GM23338 (cell line): Measurements from ENCODE around the gene RPL13. TPM values are rescaled to one million over a fixed set of nuclear protein-coding genes. Genes with fewer than 3 reads are reported as not detected.

Source experiments
- ATAC-seq: fragments of 200-7000 bp; cut with Tn5 transposase; 3 replicates; pipeline ENCODE4 v1.9.1; 2020
- DNase-seq: peaks from one replicate; pipeline ENCODE4 v3.0.0-alpha.2; 2015; ENCODE audit warnings: low spot score
- H2AFZ ChIP-seq: fragments of 200-600 bp; sonication (generic); 2 replicates; pipeline ENCODE4 v1.8.0; 2016; ENCODE audit warnings: antibody characterized with exemption, mild to moderate bottlenecking, moderate library complexity
- H3F3A ChIP-seq: fragments of 200-600 bp; sonication (generic); replicated peaks from 2 replicates; pipeline ENCODE4 v1.8.0; 2017; ENCODE audit warnings: antibody characterized with exemption, mixed run types, low read depth
- H3K27ac ChIP-seq: fragments of 200-600 bp; sonication (generic); 2 replicates; pipeline ENCODE4 v1.6.1; 2016; ENCODE audit warnings: low read depth
- H3K27me3 ChIP-seq: fragments of 200-600 bp; sonication (generic); 2 replicates; pipeline ENCODE4 v1.8.0; 2016; ENCODE audit warnings: mild to moderate bottlenecking, mixed run types, moderate library complexity; ENCODE audit not compliant: insufficient read depth
- H3K36me3 ChIP-seq: fragments of 200-600 bp; sonication (generic); 2 replicates; pipeline ENCODE4 v1.8.0; 2016; ENCODE audit warnings: mild to moderate bottlenecking; ENCODE audit not compliant: insufficient read depth
- H3K4me1 ChIP-seq: fragments of 200-600 bp; sonication (generic); 2 replicates; pipeline ENCODE4 v1.8.0; 2016; ENCODE audit warnings: mild to moderate bottlenecking, moderate library complexity; ENCODE audit not compliant: insufficient read depth
- H3K4me2 ChIP-seq: fragments of 200-600 bp; sonication (generic); 2 replicates; pipeline ENCODE4 v1.7.1; 2017; ENCODE audit warnings: mixed run types
- H3K4me3 ChIP-seq: fragments of 200-600 bp; sonication (generic); 2 replicates; pipeline ENCODE4 v1.6.1; 2016; ENCODE audit warnings: mixed run types
- H3K79me2 ChIP-seq: fragments of 200-600 bp; sonication (generic); replicated peaks from 2 replicates; pipeline ENCODE4 v1.8.0; 2017; ENCODE audit warnings: mild to moderate bottlenecking; ENCODE audit not compliant: insufficient read depth
- H3K9me2 ChIP-seq: fragments of 200-600 bp; sonication (generic); 2 replicates; pipeline ENCODE4 v1.8.0; 2017; ENCODE audit not compliant: insufficient read depth
- H4K20me1 ChIP-seq: fragments of 200-600 bp; sonication (generic); replicated peaks from 2 replicates; pipeline ENCODE4 v1.8.0; 2017; ENCODE audit warnings: mild to moderate bottlenecking; ENCODE audit not compliant: insufficient read depth
- H3K27ac Mint-ChIP-seq: 2 replicates; pipeline ENCODE4 v1.8.0; 2020; ENCODE audit warnings: inconsistent platforms, mild to moderate bottlenecking, moderate library complexity, mixed read lengths
- H3K27me3 Mint-ChIP-seq: 3 replicates; pipeline ENCODE4 v1.8.0; 2022; ENCODE audit warnings: low read depth, mild to moderate bottlenecking, moderate library complexity, mixed read lengths, inconsistent platforms; ENCODE audit not compliant: insufficient read depth, poor library complexity
- H3K36me3 Mint-ChIP-seq: 3 replicates; pipeline ENCODE4 v1.8.0; 2021; ENCODE audit warnings: low read depth, mild to moderate bottlenecking, inconsistent platforms, moderate library complexity, mixed read lengths
- H3K4me1 Mint-ChIP-seq: 3 replicates; pipeline ENCODE4 v1.8.0; 2020; ENCODE audit warnings: mild to moderate bottlenecking, inconsistent platforms, mixed read lengths
- H3K4me3 Mint-ChIP-seq: 3 replicates; pipeline ENCODE4 v1.8.0; 2021; ENCODE audit warnings: moderate library complexity, mild to moderate bottlenecking, inconsistent platforms, mixed read lengths
- H3K9me3 Mint-ChIP-seq: 3 replicates; pipeline ENCODE4 v1.8.0; 2020; ENCODE audit warnings: moderate library complexity, mild to moderate bottlenecking, inconsistent platforms, mixed read lengths
- CREB1 ChIP-seq: fragments of 250-450 bp; sonication (Bioruptor Pico); IDR thresholded peaks from 2 replicates; pipeline ENCODE4 v1.5.0; 2020; ENCODE audit warnings: low read depth, mild to moderate bottlenecking, moderate library complexity
- CTCF ChIP-seq, 2 experiments: fragments of 200-600 bp in 1 of 2; sonication (generic) in 1 of 2; conservative IDR thresholded peaks; 2 replicates each; pipeline versions ENCODE4 v1.5.1 to v1.6.1; 2016 to 2017; ENCODE audit warnings: antibody characterized with exemption in 2 of 2, low read depth in 2 of 2, mild to moderate bottlenecking in 2 of 2, moderate library complexity in 1 of 2
- EZH2 ChIP-seq: fragments of 200-600 bp; sonication (generic); IDR thresholded peaks from one replicate; pipeline ENCODE4 v1.8.0; 2017; ENCODE audit warnings: antibody characterized with exemption, mild to moderate bottlenecking, low read depth; ENCODE audit not compliant: unreplicated experiment
- EZH2phosphoT487 ChIP-seq: fragments of 200-600 bp; sonication (generic); IDR thresholded peaks from one replicate; pipeline ENCODE4 v1.8.1; 2018; ENCODE audit warnings: antibody characterized with exemption; ENCODE audit not compliant: unreplicated experiment
- JUNB ChIP-seq: IDR thresholded peaks from one replicate; pipeline ENCODE4 v1.6.1; 2016; ENCODE audit warnings: antibody characterized with exemption; ENCODE audit not compliant: unreplicated experiment
- POLR2AphosphoS5 ChIP-seq: IDR thresholded peaks from 2 replicates; pipeline ENCODE4 v1.6.1; 2016; ENCODE audit warnings: antibody characterized with exemption, low read depth
- STAT1 ChIP-seq: IDR thresholded peaks from one replicate; pipeline ENCODE4 v1.6.1; 2016; ENCODE audit warnings: antibody characterized with exemption; ENCODE audit not compliant: unreplicated experiment
- ZNF114 ChIP-seq: fragments of 250-450 bp; sonication (Bioruptor Pico); IDR thresholded peaks from 2 replicates; pipeline ENCODE4 v1.5.0; 2020; ENCODE audit warnings: mild to moderate bottlenecking, moderate library complexity
- ZNF331 ChIP-seq: fragments of 250-450 bp; sonication (Bioruptor Pico); IDR thresholded peaks from 2 replicates; pipeline ENCODE4 v1.5.0; 2020; ENCODE audit warnings: low read depth, mild to moderate bottlenecking, moderate library complexity
- polyA plus RNA-seq: library from polyadenylated mRNA; unstranded; fragments of >200 nt; fragmentation: Nextera tagmentation; extraction: Ambion mirVana; gene quantifications from 2 replicates; pipeline ENCODE4 v1.2.1, GENCODE V29; 2016
- total RNA-seq: library from RNA; depleted of rRNA; stranded (reverse); fragments of >200 nt; shearing (Covaris generic); gene quantifications from 2 replicates; pipeline ENCODE4 v1.2.3, GENCODE V29; 2014
- TF ChIP-seq, protein P1 (sequence below): IDR thresholded peaks from 2 replicates; pipeline ENCODE4 v1.6.1; 2016; ENCODE audit warnings: antibody characterized with exemption
- TF ChIP-seq, protein P2 (sequence below): IDR thresholded peaks from one replicate; pipeline ENCODE4 v1.6.1; 2018; ENCODE audit warnings: antibody characterized with exemption; ENCODE audit not compliant: unreplicated experiment

RPL13 gene
- total and polyA plus RNA-seq, 2 experiments from 2014 or later, result 3,489 to 3,617 TPM

- no peak for ATAC-seq
- no peaks in the 10 kb centered on the region for H3K36me3 Mint-ChIP-seq
These were observed 47.0 kb downstream of the RPL13 start for GRCh38 chr16:89607453-89607852.

DNA sequence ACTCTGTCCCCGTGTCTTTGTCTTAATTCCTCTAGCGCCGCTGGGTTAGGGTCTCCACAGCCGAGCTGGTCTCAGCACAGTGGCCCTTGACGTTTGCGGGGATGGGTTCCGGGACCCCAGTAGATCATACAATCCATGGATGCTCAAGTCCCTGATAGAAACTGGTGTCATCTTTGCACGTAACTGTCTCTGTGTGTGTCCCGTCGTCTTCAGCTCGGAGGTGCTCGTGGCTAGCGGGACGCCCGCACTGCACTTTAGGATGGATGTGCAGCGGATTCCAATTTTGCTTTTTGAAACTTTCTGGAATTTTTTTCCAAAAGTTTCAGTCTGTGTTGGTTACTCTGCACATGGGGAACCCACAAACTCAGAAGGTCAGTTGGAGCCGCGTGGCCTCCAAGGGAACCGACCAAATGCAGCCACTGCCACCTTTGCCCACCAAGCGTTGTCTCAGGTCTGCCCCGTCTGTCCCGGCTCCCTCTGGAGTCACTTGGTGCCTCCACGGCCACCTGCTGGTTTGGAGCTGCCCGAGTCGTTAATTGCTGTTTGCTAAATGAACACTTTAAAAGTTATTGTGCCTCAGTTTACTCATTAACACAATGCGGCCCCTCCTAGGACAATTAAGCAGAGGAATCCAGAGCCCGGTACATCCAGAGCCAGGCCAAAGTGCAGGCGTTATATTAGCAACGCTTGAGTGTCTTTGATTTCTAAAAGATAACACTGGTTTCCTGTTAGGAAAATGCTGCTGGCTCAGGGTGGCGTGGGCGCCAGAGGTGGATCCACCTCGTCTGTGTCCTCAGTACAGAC, 47.7 kb downstream of the RPL13 start:
- Histone ChIP-seq H3K79me2 (no peaks in the 10 kb centered on the region), H4K20me1 (no peaks in the 10 kb centered on the region), H3K27me3 (no peaks in the 10 kb centered on the region), H3F3A (no peaks in the 10 kb centered on the region), H3K4me1 (no peaks in the 10 kb centered on the region), H2AFZ (no peak overlapping the region), H3K36me3 (no peaks in the 10 kb centered on the region), H3K4me2 (no peak overlapping the region), H3K27ac (no peak overlapping the region), H3K4me3 (no peak overlapping the region), H3K9me2 (no peaks in the 10 kb centered on the region)
- Mint-ChIP-seq H3K27me3 (peaks cover 4% of the 10 kb centered on the region), H3K27ac (no peak overlapping the region), H3K4me3 (no peak overlapping the region), H3K36me3 (no peaks in the 10 kb centered on the region; the same call in 2 of the 3 replicates), H3K9me3 (no peaks in the 10 kb centered on the region), H3K4me1 (peaks cover 7% of the 10 kb centered on the region)
- DNase-seq (no peak), ATAC-seq (no peak)
- TF ChIP-seq CTCF (conservative IDR thresholded peaks at IDR 0.05; ENCODE audit: low read depth in 2 of 2) (no peak), EZH2phosphoT487 (no peak), ZNF331 (CRISPR knock-in tag) (no peak), POLR2AphosphoS5 (no peak), ZNF114 (CRISPR knock-in tag) (no peak), JUNB (no peak), EZH2 (no peak), CREB1 (CRISPR knock-in tag) (no peak), STAT1 (no peak)
- TF ChIP-seq, protein P1, sequence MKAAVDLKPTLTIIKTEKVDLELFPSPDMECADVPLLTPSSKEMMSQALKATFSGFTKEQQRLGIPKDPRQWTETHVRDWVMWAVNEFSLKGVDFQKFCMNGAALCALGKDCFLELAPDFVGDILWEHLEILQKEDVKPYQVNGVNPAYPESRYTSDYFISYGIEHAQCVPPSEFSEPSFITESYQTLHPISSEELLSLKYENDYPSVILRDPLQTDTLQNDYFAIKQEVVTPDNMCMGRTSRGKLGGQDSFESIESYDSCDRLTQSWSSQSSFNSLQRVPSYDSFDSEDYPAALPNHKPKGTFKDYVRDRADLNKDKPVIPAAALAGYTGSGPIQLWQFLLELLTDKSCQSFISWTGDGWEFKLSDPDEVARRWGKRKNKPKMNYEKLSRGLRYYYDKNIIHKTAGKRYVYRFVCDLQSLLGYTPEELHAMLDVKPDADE, result no peak
- TF ChIP-seq, protein P2, sequence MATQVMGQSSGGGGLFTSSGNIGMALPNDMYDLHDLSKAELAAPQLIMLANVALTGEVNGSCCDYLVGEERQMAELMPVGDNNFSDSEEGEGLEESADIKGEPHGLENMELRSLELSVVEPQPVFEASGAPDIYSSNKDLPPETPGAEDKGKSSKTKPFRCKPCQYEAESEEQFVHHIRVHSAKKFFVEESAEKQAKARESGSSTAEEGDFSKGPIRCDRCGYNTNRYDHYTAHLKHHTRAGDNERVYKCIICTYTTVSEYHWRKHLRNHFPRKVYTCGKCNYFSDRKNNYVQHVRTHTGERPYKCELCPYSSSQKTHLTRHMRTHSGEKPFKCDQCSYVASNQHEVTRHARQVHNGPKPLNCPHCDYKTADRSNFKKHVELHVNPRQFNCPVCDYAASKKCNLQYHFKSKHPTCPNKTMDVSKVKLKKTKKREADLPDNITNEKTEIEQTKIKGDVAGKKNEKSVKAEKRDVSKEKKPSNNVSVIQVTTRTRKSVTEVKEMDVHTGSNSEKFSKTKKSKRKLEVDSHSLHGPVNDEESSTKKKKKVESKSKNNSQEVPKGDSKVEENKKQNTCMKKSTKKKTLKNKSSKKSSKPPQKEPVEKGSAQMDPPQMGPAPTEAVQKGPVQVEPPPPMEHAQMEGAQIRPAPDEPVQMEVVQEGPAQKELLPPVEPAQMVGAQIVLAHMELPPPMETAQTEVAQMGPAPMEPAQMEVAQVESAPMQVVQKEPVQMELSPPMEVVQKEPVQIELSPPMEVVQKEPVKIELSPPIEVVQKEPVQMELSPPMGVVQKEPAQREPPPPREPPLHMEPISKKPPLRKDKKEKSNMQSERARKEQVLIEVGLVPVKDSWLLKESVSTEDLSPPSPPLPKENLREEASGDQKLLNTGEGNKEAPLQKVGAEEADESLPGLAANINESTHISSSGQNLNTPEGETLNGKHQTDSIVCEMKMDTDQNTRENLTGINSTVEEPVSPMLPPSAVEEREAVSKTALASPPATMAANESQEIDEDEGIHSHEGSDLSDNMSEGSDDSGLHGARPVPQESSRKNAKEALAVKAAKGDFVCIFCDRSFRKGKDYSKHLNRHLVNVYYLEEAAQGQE, result no peak

More at GRCh38 chr16:89607453-89607852, 47.0 kb downstream of the RPL13 start:
- H3K27ac Mint-ChIP-seq, result no peak overlapping the region
- Histone ChIP-seq H3K27me3 (no peaks in the 10 kb centered on the region), H3K79me2 (no peaks in the 10 kb centered on the region), H3F3A (no peaks in the 10 kb centered on the region), H2AFZ (no peak overlapping the region), H3K9me2 (no peaks in the 10 kb centered on the region), H3K27ac (no peak overlapping the region), H3K36me3 (no peaks in the 10 kb centered on the region), H3K4me2 (no peak overlapping the region), H3K4me1 (peaks cover 2% of the 10 kb centered on the region; the same call in 1 of the 2 replicates), H3K4me3 (no peak overlapping the region), H4K20me1 (no peaks in the 10 kb centered on the region)
- no peaks in the 10 kb centered on the region for H3K9me3 Mint-ChIP-seq
- H3K4me3 Mint-ChIP-seq, result no peak overlapping the region
- TF ChIP-seq, protein P2, result no peak
- H3K4me1 Mint-ChIP-seq, result peaks cover 7% of the 10 kb centered on the region
- H3K27me3 Mint-ChIP-seq, result peaks cover 10% of the 10 kb centered on the region
- DNase-seq, result no peak
